Activated CD4-positive, alpha-beta T cell treated with anti-CD3 and anti-CD28 coated beads, Interleukin-2, amount 50 U/mL, for 24 hours (primary cell): ENCODE data around the gene ANKZF1.

Experiments used
- DNase-seq, 2 donors: peaks; one replicate each; pipeline ENCODE4 v3.0.0-alpha.2; 2020; ENCODE audit warnings: low read depth in 1 of 2, low spot score in 1 of 2

ANKZF1 gene

DNA sequence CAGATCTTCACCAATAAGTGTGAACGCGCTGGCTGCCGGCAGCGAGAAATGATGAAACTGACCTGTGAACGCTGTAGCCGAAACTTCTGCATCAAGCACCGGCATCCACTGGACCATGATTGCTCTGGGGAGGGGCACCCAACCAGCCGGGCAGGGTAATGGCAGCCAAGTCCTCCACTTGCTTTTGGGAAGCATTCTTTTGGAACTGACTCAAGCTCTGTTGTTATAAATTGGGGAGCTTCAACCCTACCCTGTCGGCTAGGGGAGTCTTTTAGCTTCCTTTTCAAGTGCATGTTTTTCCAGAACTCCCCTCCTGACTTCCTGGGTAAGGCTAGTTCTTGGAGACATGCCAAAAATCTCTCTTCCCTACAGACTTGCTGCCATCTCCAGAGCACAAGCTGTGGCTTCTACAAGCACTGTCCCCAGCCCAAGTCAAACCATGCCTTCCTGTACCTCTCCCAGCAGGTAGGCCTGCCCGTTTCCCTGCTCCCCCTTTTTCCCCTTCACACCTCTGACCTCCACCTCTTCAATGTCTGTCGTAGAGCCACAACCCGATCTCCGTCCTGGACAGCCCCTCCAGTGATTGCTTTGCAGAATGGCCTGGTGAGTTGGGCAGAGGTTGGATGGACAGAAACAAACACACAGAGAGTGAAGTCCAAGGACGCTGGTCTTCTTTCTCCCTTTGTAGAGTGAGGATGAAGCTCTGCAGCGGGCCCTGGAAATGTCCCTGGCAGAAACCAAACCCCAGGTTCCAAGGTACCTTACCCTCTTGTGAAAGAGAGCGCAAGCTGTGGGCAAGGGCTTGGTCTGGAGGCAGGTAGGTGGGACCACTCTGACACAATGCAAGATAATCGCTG is 21.5 kb upstream of the ANKZF1 start:
- no peak for DNase-seq

DNA sequence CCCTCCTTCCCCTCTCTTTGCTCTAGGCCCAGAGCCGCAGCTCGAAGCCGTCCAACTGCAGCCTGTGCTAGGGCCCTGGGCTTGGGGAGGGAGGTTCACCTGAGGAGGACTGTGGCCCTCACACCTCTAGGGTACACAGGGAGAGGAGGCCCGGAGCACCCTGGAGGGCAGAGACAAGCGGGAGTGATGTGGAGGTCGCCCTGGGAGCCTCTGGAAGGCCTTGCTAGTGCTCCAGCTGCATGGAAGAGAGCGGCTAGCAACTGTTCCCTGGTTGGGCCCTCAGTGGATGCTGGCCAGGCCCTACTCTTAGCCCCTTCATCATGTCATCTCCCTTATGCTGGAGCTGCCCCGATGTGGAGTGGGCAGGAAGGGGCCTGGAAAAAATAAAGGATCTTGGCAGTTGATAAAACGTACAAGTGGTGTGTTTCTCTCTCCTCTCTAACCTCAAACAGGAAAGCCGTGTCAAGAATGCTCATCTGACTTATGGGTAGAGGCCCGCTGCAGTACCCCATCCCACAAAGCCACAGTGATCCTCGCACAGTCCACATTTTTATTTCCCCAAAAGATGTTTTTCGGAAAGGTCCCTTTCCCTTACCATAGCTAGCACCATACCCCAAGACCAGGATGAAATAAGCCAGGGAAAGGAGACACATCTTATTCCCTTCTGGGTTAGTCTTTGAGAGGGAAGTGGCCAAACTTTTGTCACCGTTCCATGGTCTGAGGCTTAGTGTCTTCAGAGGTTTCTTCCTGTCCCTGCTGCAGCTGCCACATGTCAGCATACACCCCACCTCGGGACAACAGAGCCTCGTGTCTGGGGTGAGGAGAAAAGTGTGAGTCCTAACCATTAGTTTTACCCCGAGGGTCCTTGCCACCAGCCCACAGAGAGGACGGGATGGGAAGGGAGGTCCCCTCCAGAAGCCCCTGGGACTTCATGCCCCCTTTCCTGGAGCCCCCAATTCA is 20.1 kb upstream of the ANKZF1 start:
- no peak for DNase-seq

DNA sequence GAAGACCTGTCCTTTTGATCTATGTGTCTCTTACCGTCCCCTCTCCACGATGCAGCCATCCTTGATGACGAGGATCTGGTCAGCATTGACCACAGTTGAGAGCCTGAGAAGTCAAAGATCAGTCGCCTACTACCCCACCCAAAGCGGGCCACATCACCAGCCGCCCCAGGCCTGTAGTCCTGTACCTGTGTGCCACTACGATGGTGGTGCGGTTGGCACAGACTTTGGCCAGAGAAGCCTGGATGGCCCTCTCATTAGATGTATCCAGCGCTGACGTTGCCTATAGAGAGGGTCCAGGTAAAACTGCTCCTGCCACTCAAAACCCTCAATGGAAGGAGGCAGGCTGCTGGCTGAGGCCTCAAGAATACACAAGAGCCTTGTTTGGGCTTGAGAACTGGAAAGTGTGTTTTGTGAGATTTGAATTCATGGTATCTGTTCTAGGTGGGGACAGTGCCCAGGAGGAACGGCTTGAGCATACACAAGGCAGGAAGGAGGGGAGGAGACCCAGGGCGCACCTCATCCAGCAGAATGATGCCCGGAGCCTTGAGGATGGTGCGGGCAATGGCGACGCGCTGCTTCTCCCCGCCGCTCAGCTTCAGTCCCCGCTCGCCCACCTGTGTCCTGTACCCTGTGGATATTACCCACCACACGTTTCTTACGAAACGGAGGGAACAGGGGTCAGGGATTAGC is 19.3 kb upstream of the ANKZF1 start:
- DNase-seq = no peak

DNA sequence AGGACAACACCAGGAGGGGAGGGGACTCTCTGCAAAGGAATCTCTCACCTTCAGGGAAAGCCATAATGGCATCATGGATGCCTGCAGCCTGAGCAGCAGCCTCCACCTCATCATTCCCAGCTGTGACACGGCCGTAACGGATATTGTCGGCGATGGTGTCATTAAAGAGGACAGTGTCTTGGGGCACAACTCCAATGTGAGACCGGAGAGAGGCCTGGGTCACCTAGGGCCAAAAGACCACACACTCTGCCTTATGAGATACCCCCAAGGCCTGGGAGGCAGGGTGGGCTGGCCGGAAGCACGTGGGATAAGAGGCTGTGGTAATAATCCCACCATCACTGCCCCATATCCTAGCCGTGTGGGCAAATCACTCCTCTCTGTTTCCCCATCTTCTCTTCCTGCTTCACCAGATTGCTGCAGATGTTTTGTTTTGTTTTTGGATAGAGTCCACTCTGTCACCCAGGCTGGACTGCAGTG is 18.7 kb upstream of the ANKZF1 start:
- no peak for DNase-seq

DNA sequence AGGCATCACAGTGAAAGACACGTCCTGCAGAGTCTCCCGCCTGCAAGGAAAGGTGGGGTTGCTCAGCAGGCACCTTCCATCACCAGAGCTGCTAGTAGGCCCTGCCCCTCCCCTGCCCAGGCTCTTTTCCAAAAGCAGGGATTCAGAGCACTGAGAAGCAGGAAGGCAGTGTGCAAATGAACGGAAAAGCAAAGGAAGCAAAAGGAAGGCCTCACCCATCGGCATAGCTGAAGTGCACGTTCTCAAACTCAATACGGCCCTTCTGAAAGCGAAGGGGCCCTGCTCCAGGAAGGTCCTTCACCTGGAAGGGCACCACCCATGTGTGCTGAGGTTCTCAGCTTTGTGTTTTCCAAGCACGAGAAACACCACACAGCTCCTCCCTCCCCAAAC is 16.6 kb upstream of the ANKZF1 start:
- DNase-seq = no peak

DNA sequence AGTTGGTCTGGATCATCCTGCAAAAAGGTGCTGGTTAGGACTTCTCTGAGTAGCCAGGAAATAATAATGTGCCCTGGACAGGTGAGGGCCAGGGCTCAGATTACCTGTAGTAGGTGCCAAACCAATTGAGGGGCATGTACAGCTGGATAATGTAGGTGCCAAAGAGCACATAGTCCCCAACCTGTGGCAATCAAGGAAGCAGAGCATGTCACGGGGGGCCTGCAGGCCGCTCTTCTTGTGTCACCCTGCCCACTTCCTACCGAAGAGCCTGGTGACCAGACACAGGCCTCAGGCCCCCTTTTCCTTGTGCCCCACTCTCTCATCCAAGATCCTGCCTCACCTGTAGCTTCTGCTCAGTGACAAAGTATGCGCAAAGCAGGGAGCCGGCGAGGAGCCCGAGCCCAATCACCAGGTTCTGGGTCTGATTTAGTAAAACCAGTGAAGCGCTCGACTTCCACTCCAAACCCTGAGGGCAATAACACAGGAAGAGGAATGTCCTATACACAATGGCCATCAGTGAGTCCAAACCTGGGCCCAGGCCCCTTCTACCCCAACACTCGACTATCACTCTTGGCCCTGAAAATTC is 16.0 kb upstream of the ANKZF1 start:
- no peak for DNase-seq

DNA sequence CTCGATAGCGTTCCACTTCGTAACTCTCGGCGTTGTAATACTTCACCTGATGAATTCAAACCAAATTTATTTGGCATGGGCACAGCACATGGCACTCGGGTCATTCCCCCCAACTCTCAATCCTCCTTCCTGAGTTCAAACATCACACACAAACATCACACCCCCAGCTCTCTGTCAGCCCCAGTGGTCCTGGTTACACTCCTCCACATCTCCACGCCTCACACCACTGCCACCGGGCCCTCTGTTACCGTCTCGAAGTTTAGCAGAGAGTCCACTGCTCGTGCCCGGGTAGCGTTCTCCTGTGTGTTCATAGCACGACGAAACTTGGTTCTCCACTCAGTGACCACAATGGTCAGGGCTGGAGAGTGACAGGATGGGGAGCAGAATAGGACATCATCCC is 15.5 kb upstream of the ANKZF1 start:
- DNase-seq = no peak

DNA sequence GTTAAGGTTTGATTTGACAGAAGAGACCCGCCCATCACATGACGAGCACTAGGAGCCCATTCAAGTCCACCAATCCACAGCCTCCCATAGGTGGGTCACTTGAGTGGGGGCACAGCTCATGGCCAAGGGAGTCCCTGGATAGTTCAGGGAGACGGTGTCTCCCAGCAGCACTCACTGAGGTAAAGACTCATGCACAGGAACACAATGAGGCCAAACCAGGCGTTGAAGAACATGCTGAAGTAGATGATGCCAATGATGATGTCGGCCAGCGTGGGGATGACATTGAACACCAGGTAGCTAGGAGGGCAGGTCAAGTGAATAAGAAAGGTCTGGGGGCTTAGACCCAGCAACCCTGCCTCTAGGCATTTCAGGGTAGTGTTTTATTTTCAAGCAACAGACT is 14.8 kb upstream of the ANKZF1 start:
- no peak for DNase-seq

DNA sequence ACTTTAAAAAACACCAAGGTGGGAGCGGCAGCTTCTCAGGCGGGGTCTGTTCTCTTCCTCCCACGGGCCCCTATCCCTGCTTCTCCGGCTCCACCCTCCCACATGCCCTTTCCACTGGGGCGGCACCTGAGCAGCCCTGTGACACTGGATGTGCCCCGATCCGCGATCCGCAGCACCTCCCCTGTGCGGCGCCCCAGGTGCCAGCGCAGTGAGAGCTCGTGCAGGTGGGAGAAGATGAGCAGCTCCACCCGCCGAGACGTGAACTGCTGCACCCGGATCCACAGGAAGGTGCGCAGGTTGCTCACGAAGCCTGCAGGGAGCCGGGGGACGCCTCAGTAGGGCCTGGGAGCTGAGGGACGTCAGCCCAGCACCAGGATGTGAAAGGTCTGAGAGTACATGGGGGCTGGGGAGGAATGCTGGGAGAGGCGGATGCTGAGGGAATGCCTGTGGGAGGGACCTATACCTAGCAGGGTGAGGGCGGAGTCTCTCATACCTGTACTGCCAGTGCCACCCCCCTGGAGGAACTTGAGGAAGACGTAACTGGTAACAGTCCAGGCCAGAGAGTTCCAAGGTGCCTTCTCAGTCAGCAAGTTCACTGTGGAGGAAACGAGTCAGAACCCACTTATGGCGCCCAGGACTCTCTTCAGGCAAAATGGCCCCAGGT is 13.6 kb upstream of the ANKZF1 start:
- DNase-seq = no peak

DNA sequence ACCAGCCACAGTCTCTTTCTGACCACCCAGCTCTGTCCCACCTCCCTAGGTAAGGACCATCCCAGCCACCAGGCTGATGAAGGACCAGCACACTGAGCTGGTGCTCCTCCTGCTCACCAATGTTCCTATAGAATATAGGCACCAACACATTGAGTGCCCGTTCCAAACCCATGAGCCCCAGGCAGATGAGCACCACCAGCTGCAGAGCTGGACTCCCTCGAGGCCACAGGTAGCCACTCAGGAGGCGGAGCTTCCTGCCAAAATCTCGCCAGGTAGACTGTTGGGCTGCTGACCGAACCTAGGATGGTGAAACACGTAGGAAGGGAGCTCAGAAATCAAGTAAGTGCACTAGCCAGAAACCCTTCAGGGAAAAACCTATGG is 13.1 kb upstream of the ANKZF1 start:
- DNase-seq = no peak

DNA sequence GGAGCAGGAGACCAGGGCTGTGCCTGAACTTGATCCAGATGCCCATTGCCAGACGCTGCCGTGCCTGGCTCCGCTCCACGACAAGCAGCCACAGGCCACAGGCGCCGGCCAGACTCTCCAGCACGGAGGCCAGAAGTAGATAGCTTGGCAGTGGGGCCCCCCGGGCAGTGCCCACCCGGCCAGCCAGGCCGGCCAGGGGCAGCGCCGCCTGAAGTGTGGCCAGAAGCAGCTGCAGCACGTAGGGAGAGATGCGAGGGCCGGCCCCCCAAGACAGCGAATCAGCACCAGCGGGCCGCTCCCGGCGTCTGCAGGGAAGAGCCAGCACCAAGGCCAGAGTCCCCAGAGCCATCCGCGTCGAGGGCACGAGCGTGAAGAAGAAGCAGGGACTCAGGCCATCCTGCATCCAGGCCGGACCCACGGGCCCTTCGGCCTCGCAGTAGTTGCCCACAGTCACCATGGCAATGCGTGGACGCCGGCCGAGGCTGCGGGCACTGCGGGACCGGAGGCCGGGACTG is 11.3 kb upstream of the ANKZF1 start:
- DNase-seq = peak in 1 of 2 donors; percentile 21

DNA sequence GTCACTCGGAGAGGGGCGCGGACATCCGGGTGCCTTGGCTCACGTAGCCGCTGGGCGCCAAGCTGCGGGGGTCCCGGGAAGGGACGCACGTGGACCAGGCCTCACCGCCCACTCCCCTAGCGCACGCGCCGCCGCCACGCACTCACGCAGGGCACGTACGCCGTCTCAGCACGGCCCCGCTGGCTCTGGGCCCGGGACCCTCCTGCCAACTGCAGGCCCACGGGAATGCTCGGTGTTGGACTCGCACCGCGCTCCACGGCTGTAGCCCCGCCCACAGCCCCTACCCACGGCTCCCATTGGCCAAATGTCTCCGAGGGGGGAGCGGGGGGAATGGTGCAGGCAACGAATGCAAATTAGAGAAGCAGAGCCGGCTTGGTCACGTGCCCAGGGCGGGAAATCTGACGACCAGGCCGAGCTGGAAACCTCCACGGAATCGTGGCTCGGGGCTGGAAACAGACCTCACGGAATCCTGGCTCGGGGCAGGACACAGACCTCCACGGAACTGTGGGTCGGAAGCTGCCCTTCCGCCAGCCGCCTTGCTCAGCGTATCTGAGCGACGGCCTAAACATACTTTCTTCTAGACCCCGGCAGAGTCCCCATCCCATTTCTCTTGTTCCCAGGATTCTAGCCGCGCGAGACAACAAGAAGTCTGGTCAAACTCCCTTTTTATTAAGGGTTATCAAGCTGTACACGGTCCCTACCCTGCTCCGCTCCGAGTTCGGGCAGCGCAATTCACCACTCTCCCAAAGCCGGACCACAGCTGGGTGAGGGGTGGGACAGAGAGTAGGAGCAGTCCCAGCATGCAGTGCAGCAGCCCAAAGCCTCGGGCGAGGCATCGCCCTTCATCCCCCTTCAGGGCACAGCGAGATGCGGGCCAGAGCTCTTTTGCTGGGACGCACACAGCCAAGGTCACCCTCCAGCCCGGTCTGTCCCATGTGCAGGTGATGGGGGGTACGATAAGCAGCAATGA is 10.6 kb upstream of the ANKZF1 start, which contains the start of gene ABCB6:
Gene ABCB6 (minus strand): TSS at position 227 of the 970 bp plus-strand sequence. CDS start 285 bp downstream, outside the sequence.
- peak; percentile 63 to 89 for DNase-seq

DNA sequence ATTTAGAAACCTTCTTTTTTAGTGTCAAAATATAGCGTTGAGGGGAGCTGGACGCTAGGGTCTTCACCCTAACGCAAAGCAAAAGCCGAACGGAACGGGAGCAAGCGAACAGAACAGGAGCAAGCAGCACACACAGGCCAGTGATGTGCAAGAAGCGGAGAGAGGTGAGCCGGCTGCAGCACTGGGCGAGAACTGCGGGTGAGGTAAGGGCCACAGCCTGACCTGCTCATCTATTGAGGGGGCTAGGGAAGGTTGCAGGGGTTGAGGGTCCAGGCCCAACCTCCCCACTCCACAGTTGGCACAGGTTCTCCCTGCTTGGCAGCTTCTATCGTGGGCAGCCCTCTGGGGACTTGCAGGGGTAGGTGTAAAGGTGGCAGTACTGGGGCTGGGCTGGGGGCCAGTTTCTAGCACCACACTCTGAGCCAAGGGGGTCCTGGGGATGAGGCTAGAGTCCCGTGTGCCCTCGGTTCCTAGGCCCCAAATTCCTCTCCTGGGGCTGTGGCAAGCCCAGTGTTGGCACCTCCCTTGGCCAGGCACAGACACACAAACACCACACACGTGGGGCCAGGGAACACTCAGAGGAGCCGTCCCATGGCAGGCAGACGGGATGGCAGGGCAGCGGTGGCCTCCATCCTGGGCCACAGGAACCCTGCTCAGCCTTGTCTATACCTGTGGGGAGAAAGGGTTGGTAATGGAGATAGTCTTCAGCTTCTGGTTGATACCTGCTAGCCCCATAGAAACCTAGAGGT is 9.6 kb upstream of the ANKZF1 start:
- no peak for DNase-seq

DNA sequence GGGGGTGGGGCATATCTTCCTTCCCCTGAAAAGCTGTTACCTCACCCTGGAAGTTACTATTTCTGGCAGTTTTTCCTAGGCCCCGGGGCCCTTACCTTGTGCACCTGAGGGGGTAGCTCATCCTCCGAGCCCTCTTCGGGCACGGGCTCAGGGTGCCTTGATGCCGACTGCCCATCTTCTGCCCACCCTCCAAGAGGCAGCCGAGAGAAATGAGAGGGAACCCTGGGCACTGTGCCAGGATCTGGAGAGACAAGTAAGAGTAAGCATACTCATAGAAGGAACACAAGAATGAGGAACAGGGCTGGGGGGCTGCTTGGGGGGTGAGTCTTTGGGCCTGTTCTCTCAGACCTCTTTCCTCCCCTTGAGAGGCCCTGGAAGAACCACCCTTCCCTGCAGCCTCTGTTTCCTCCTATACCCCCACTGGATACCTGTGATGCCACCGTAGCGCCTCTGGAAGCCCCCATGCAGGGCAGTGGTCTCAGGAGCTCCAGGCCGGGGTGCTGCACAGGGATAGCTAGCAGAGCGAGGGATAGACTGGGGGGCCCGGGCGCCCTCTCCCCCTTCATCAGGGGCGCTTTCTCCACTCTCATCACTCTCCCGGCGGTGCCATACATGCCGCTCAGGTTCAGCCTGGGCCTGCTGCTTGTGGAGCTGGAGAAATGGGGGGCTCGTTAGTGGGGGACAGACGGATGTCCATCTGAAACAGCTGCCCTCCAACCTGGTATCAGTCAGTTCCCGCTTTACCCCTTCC is 8.8 kb upstream of the ANKZF1 start:
- no peak for DNase-seq

DNA sequence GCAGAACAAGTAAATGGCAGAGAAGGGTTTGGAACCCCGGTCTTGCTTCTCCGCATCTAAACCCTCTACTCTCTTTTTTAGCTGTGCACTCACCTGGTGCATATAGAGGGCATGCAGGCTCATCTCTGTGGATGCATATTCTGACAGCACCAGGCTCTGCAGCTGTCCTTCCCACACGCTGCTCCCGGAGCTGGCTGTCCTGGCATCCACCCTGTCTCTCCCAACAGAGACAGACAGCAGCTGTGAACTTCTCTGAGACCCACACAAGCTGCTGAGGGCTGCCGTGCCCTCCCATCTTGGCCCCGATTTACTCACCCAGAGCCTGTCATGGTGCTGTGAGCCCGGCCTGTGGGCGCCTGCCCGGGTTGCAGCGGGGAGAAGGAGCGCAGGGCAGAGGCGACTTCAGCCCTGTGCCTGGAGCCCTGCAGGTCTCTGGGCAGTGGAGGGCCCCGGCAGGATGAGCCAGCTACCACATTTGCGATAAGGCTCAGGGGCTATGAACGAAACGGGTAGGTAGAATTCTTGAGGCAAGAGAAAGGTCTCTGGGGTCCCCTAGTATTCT is 7.6 kb upstream of the ANKZF1 start:
- DNase-seq = no peak

DNA sequence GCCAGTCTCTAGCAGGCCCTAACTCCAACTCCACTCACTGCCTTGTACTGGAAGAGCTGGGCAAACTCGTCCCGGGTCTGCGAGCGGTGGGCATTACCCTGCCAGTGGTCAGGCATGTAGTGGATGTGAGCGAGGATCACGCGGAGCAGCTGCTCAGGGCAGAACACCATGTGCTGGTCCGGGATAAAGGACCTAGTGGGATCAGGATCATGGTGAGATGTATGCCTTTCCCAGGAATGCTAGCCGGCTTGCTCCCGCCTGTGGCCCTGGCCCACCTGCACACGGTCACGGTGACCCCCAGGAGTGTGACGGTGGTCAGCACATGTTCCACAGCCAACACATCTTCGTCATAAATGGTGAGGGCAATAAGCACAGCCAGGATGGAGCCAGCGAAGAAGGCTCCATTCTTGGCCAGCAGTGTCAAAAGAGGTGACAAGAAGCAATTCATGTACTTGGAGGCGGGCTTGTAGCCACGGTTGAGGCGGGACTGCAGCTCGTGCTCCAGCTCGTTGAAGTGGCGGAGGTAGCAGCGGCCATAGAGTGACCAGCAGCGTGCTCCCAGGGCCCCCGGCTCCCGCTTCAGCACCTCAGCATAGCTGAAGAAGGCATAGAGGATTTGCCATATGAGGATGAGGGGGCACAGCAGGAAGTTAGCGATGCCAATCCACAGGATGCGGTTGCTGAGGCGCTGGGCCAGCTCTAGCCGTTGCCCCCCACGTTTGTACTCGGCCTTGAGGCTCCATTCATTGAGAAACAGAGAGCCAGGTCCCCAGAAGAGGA is 5.6 kb upstream of the ANKZF1 start:
- no peak for DNase-seq
